DMS 273 (cell line): ENCODE results near the gene BBS4.
"Not testable (repeated sequence)": the region's sequence is repeated elsewhere in the genome, so short reads cannot be mapped to it uniquely, and the experiment has no call there.

Experiments used
- DNase-seq: peaks from one replicate; lab custom pipeline; 2025; ENCODE audit not compliant: unreplicated experiment; lab: John Stamatoyannopoulos, UW

BBS4 gene

GRCh38 chr15:72685925-72686794, at the start of gene BBS4, which contains the start of gene HIGD2B:
BBS4 (plus strand) TSS chr15:72686207; CDS start chr15:72686228, 21 bp downstream.
HIGD2B (minus strand) TSS chr15:72686182; CDS start chr15:72676374, 9,808 bp downstream.
- no peak for DNase-seq

GRCh38 chr15:72636519-72637282, 49.3 kb upstream of the BBS4 start:
- not testable (repeated sequence) for DNase-seq

- DNase-seq, result not testable (repeated sequence)
These were observed 46.1 kb upstream of the BBS4 start for GRCh38 chr15:72639759-72640483.

GRCh38 chr15:72642271-72642670, 43.7 kb upstream of the BBS4 start:
- DNase-seq, result not testable (repeated sequence)

GRCh38 chr15:72648631-72649253, 37.3 kb upstream of the BBS4 start:
- not testable (repeated sequence) for DNase-seq

- DNase-seq, result not testable (repeated sequence)
These were observed 31.6 kb upstream of the BBS4 start, which contains the start of gene GOLGA6B for GRCh38 chr15:72654397-72654796. GOLGA6B (plus strand) TSS chr15:72654697; CDS start chr15:72654738, 41 bp downstream.

- DNase-seq, result not testable (repeated sequence)
These were observed 30.0 kb upstream of the BBS4 start for GRCh38 chr15:72656014-72656413.

GRCh38 chr15:72661081-72661480, 24.9 kb upstream of the BBS4 start:
- DNase-seq, result not testable (repeated sequence)

- DNase-seq, result not testable (repeated sequence)
These were observed 22.1 kb upstream of the BBS4 start for GRCh38 chr15:72663931-72664330.

- not testable (repeated sequence) for DNase-seq
These were observed 20.3 kb upstream of the BBS4 start for GRCh38 chr15:72665706-72666105.

- not testable (repeated sequence) for DNase-seq
These were observed 16.2 kb upstream of the BBS4 start for GRCh38 chr15:72669803-72670202.

GRCh38 chr15:72670656-72671352, 15.2 kb upstream of the BBS4 start:
- not testable (repeated sequence) for DNase-seq

- no peak for DNase-seq
These were observed 14.5 kb upstream of the BBS4 start for GRCh38 chr15:72671525-72671924.

GRCh38 chr15:72676838-72677237, 9.2 kb upstream of the BBS4 start:
- DNase-seq, result no peak

GRCh38 chr15:72680931-72681330, 5.1 kb upstream of the BBS4 start:
- no peak for DNase-seq

GRCh38 chr15:72682772-72683171, 3.2 kb upstream of the BBS4 start:
- DNase-seq, result no peak

GRCh38 chr15:72685301-72685924, 594 bp upstream of the BBS4 start:
- no peak for DNase-seq

GRCh38 chr15:72688697-72689096, 2.7 kb downstream of the BBS4 start:
- DNase-seq, result no peak

- no peak for DNase-seq
These were observed 4.9 kb downstream of the BBS4 start for GRCh38 chr15:72690938-72691337.
